Testis (tissue), 3 donors: ENCODE data around the gene LRP1B. TPM values are rescaled to one million over a fixed set of nuclear protein-coding genes. Genes with fewer than 3 reads are reported as not detected.

Experiments used
- DNase-seq: peaks from one replicate; pipeline ENCODE4 v3.0.0-alpha.2; 2019
- H3K27ac ChIP-seq, 2 donors: fragments of 200-600 bp; sonication (generic); one replicate each; pipeline ENCODE4 v1.5.1; 2019
- H3K27me3 ChIP-seq: fragments of 200-600 bp; sonication (generic); one replicate; pipeline ENCODE4 v1.5.1; 2019
- H3K36me3 ChIP-seq: fragments of 200-600 bp; sonication (generic); one replicate; pipeline ENCODE4 v1.5.1; 2017; ENCODE audit warnings: low read depth; ENCODE audit errors: missing control alignments
- H3K4me1 ChIP-seq: fragments of 200-600 bp; sonication (generic); one replicate; pipeline ENCODE4 v1.5.1; 2019
- H3K4me3 ChIP-seq, 2 donors: fragments of 200-600 bp; sonication (generic); one replicate each; pipeline ENCODE4 v1.5.1; 2017 to 2019
- H3K9me3 ChIP-seq: fragments of 200-600 bp; sonication (generic); one replicate; pipeline ENCODE4 v1.5.1; 2017
- CTCF ChIP-seq, 3 experiments: fragments of 450-650 bp in 2 of 3; fragments of 200-600 bp in 1 of 3; sonication (generic) in 1 of 3; IDR thresholded peaks; one replicate each; pipeline ENCODE4 v1.5.1; 2016 to 2019; ENCODE audit warnings: antibody characterized with exemption in 3 of 3, mild to moderate bottlenecking in 2 of 3, moderate library complexity in 1 of 3
- POLR2A ChIP-seq: fragments of 450-650 bp; IDR thresholded peaks from one replicate; pipeline ENCODE4 v1.6.1; 2017; ENCODE audit warnings: antibody characterized with exemption, mild to moderate bottlenecking, moderate library complexity
- WGBS, 2 donors: methylation state at CpG; one replicate each; pipeline ENCODE4 v1.1.5; 2018; 5-methylcytosine and 5-hydroxymethylcytosine counted together
- intact Hi-C: fragments of 100-400 bp; cut with DNase I; formaldehyde crosslinking; loops from one replicate; pipeline ENCODE4 v1.15.1; 2023; ENCODE audit warnings: low total_unique reads
- polyA plus RNA-seq: library from polyadenylated mRNA; stranded (reverse); fragments of 350-450 nt; fragmentation: Illumina TruSeq; extraction: RNeasy Lipid Tissue Mini Kit (QIAGEN cat#74804); gene quantifications from one replicate; pipeline ENCODE4 v1.2.3, GENCODE V29; 2014; ENCODE audit warnings: low read depth, low replicate concordance; ENCODE audit not compliant: insufficient read depth
- total RNA-seq, 2 donors: library from RNA; depleted of rRNA; stranded (reverse); fragments of >200 nt; gene quantifications; one replicate each; pipeline ENCODE4 v1.2.3, GENCODE V29; 2016

LRP1B gene
- total and polyA plus RNA-seq, 3 donors from 2014 or later: 0.79 to 1.9 (median 0.84) TPM

- DNase-seq: no peak
- 79 to 81% methylated on average over 2 of the region's 2 CpGs for WGBS, 2 donors
- no peak overlapping the region for H3K27ac ChIP-seq
- no peaks in the 10 kb centered on the region for H3K4me1 ChIP-seq
- no peak overlapping the region for H3K4me3 ChIP-seq
- H3K27me3 ChIP-seq: no peaks in the 10 kb centered on the region
- no peak for TF ChIP-seq CTCF (IDR thresholded peaks at IDR 0.05)
- no peak for TF ChIP-seq POLR2A
- no peaks in the 10 kb centered on the region for H3K9me3 ChIP-seq
- intact Hi-C loops: no loop called here
- no peaks in the 10 kb centered on the region for H3K36me3 ChIP-seq
These were observed 634.0 kb downstream of the LRP1B start for GRCh38 chr2:141496810-141497209.

GRCh38 chr2:141493936-141494335, 636.9 kb downstream of the LRP1B start:
- WGBS, 2 donors: 92 to 97% methylated on average over 1 of the region's 1 CpG
- Histone ChIP-seq H3K9me3 (no peaks in the 10 kb centered on the region), H3K27ac (no peak overlapping the region), H3K36me3 (no peaks in the 10 kb centered on the region), H3K4me3 (no peak overlapping the region), H3K27me3 (no peaks in the 10 kb centered on the region), H3K4me1 (no peaks in the 10 kb centered on the region)
- TF ChIP-seq CTCF (IDR thresholded peaks at IDR 0.05): no peak
- TF ChIP-seq POLR2A: no peak
- intact Hi-C loops: no loop called here
- no peak for DNase-seq

- Histone ChIP-seq H3K4me3 (no peak overlapping the region), H3K9me3 (no peaks in the 10 kb centered on the region), H3K4me1 (no peaks in the 10 kb centered on the region), H3K27ac (no peak overlapping the region), H3K27me3 (no peaks in the 10 kb centered on the region), H3K36me3 (no peaks in the 10 kb centered on the region)
- intact Hi-C loops: no loop called here
- DNase-seq: no peak
- WGBS, 2 donors: 57% methylated on average over 3 of the region's 3 CpGs
- TF ChIP-seq POLR2A (no peak), CTCF (IDR thresholded peaks at IDR 0.05) (no peak)
These were observed 638.0 kb downstream of the LRP1B start for GRCh38 chr2:141492816-141493215.

- Histone ChIP-seq H3K4me1 (no peaks in the 10 kb centered on the region), H3K27ac (no peak overlapping the region), H3K4me3 (no peak overlapping the region), H3K27me3 (no peaks in the 10 kb centered on the region), H3K36me3 (no peaks in the 10 kb centered on the region), H3K9me3 (no peaks in the 10 kb centered on the region)
- DNase-seq: no peak
- intact Hi-C loops: no loop called here
- 68 to 78% methylated on average over 1 of the region's 1 CpG for WGBS, 2 donors
- TF ChIP-seq CTCF (IDR thresholded peaks at IDR 0.05) (no peak), POLR2A (no peak)
These were observed 639.9 kb downstream of the LRP1B start for GRCh38 chr2:141490886-141491285.

DNA sequence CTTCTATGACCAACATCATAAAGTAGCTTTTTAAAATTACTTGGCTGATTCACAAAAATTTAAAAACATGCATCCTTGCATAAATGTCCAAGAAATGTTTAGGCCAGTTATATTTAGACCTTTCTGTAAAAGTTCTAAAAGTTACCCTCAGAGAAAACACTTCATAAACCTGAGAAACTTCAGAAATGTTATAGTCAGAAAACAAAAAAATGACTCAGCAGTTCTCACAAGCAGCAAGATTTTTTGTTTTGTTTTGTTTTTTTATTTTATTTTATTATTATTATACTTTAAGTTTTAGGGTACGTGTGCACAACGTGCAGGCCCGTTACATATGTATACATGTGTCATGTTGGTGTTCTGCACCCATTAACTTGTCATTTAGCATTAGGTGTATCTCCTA, 648.1 kb downstream of the LRP1B start:
- H3K36me3 ChIP-seq: no peaks in the 10 kb centered on the region
- no peaks in the 10 kb centered on the region for H3K9me3 ChIP-seq
- WGBS, 2 donors: 91 to 94% methylated on average over 3 of the region's 3 CpGs
- H3K4me1 ChIP-seq: no peaks in the 10 kb centered on the region
- H3K4me3 ChIP-seq: no peak overlapping the region
- intact Hi-C loops: no loop called here
- no peaks in the 10 kb centered on the region for H3K27me3 ChIP-seq
- no peak for TF ChIP-seq CTCF (IDR thresholded peaks at IDR 0.05)
- TF ChIP-seq POLR2A: no peak
- no peak overlapping the region for H3K27ac ChIP-seq
- DNase-seq: no peak
